Measurements from ENCODE around the gene SH3BP5L. TPM values are rescaled to one million over a fixed set of nuclear protein-coding genes. Genes with fewer than 3 reads are reported as not detected.
"Not testable (repeated sequence)": the region's sequence is repeated elsewhere in the genome, so short reads cannot be mapped to it uniquely, and the experiment has no call there.

Gene SH3BP5L
- total RNA-seq, 1 donor from 2014 or later: 25.1 TPM

DNA sequence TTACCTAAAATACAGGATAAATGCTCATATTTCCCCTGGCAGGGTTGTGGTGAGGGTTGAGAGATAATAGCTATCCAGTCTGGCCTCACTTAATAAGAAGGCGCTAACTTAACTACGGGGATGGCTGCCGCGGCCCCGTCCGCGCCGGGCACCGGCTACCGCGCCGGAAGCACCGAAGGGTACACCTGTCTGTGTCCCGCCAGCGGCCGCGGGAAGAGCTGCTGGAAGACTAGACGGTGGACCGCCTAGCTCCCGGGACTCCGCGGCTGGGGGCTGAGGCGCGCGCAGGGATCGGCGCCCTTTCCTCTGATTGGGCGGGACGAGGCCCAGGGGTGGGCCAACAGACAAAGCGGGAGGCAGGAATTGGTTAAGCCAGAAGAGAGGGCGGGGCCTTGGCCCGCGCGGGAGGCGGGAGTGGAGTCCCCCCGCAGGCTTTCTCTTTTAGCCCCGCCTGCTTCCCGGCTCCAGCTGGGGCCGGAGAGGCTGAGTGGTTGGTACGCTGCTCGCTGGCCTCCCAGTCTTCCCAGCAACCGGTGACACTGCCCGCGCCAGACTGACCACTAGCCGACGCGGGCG is 12.2 kb upstream of the SH3BP5L start, which contains the start of gene ZNF672:
TSS of gene ZNF672 (plus strand) at position 444 of the 576 bp plus-strand sequence. CDS start 9,051 bp downstream, outside the sequence.
- peak; percentile 99 for DNase-seq (ENCODE audit: low spot score)
- intact Hi-C loops (cut with DNase I): loop anchor here (1.0 kb wide), 4 partner anchors 12 to 68 kb away; partner anchors contain the start of genes PGBD2 and ZNF692

GRCh38 chr1:248837045-248837780 is 11.5 kb upstream of the SH3BP5L start:
- no peak for DNase-seq (ENCODE audit: low spot score)
- intact Hi-C loops (cut with DNase I): no loop called here

GRCh38 chr1:248834343-248834940 is 8.7 kb upstream of the SH3BP5L start:
- intact Hi-C loops (cut with DNase I): loop anchor here (2.0 kb wide), 1 partner anchor 40 kb away; no protein-coding TSS in a partner anchor

DNA sequence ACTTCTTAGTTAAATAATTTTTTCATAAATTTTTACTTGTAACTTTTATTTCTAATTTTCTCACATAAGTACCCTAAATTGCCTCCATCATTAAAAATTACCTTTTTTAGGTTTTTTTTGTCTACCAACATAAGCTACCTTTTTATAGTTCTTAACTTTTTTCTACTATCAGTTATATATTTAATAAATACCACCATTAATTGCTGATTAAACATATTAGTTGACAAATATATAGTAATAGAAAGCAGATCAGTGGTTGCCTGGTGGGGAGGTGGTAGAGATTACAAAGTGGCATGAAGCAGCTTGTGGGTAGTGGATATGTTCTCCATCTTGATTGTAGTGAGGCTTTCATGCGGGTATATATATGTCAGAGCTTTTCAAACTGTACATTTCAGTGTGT is 6.1 kb upstream of the SH3BP5L start:
- DNase-seq (ENCODE audit: low spot score): no peak
- intact Hi-C loops (cut with DNase I): no loop called here

More at GRCh38 chr1:248834343-248834940, 8.7 kb upstream of the SH3BP5L start:
- peak; percentile 59 for DNase-seq (ENCODE audit: low spot score)

DNA sequence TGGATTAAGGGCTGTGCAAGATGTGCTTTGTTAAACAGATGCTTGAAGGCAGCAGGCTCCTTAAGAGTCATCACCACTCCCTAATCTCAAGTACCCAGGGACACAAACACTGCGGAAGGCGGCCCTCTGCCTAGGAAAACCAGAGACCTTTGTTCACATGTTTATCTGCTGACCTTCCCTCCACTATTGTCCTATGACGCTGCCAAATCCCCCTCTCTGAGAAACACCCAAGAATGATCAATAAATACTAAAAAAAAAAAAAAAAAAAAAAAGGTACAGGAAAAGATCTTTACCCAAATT is 5.0 kb upstream of the SH3BP5L start:
- intact Hi-C loops (cut with DNase I); DNase-seq (ENCODE audit: low spot score): not testable (repeated sequence)

GRCh38 chr1:248828845-248829244 is 3.1 kb upstream of the SH3BP5L start:
- no peak for DNase-seq (ENCODE audit: low spot score)
- intact Hi-C loops (cut with DNase I): no loop called here

GRCh38 chr1:248825573-248825908 is 174 bp downstream of the SH3BP5L start:
- intact Hi-C loops (cut with DNase I): no loop called here
- DNase-seq (ENCODE audit: low spot score): no peak

DNA sequence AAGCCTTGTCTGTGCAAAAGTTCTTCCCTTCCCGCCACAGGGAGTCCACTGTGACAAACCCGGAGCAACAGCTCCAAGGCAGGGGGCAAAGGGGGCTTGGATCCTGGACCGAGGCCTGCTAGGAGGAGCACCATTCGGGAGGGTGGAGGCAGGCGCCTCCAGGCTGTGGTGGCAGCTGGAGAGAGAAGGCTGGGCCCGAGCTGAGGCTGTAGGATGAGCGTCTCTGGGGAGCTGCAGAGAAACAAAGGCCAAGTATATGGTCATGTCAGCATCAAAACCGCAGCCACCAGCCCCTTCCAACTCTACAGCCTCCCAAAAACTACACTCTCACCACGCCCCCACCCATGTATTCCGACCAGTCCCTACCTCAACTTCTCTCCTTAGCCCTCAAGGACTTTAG is 579 bp downstream of the SH3BP5L start:
- intact Hi-C loops (cut with DNase I): no loop called here
- peak; percentile 58 for DNase-seq (ENCODE audit: low spot score)

DNA sequence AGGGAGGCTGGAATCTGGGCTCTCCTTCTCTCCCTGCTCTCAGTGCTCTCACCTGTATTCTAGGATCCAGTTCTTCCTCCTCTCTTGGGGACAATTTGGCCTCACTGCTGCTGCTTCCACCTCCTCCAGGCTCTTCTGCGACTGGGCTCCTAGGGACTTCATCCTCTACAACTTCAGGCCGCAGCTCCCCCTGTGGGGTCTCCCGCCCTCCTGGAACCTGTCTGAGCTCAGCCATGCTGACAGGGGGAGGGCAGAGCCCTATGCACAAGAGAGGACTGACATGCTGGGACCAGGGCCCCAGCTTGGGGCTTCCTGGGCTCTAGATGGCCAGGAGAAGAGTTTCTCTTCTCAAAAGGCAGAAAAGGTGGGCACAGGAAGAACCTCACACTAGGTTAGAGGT is 1.0 kb downstream of the SH3BP5L start:
- no peak for DNase-seq (ENCODE audit: low spot score)
- intact Hi-C loops (cut with DNase I): no loop called here

DNA sequence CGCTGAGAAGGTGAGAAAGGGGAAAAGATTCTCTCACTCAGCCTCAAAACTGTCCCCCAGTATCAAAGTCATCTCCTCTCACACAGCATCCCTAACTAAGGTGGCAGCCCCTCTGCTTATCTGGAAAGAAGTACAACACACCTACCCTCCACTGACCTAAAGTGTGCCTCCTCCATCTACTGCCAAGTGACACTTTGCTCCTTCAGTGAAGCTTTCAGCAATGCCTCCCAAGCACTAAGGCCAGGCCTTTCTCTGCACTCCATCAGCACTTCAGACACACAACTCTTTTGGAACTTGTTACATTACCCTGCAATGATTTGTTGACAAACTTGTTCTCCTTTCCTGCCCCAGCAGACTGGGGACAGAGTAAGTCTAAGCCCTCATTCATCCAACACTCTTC is 1.4 kb downstream of the SH3BP5L start:
- peak; percentile 47 for DNase-seq (ENCODE audit: low spot score)
- intact Hi-C loops (cut with DNase I): no loop called here

GRCh38 chr1:248823517-248824001 is 2.2 kb downstream of the SH3BP5L start:
- intact Hi-C loops (cut with DNase I): no loop called here

DNA sequence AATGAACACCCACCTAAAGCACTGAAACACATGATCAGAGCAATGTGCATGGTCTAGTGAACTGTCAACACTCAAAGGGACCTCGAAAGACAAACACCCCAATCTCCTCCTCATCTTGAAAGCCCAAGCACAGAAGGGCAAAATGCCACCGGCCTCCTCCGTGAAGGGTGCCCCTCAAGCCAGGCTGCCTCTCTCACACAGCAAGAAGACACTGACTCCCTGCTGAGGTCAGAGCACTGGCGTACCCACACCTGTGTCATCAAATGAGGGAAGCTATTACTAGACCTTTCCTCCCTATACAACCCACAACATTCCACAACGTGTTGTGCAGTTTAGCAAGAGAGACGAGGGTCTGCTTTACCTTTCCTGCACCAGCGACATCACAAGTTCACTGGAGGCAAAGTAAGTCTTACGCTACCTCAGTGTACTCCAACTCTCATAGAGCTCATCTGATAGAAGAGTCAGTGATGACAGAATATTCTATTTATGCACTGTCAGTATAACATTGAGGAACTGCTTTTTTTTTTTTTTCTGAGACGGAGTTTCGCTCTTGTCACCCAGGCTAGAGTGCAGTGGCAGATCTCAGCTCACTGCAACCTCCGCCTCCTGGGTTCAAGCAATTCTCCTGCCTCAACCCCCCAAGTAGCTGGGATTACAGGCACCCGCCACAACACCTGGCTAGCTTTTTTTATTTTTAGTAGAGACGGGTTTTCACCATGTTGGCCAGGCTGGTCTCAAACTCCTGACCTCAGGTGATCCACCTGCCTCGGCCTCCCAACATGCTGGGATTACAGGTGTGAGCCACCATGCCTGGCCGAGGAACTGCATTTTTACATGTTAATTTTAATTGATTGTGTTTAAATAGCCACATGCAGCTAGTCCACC is 3.3 kb downstream of the SH3BP5L start:
- DNase-seq (ENCODE audit: low spot score): peak; percentile 67
- intact Hi-C loops (cut with DNase I): no loop called here

More at GRCh38 chr1:248823517-248824001, 2.2 kb downstream of the SH3BP5L start:
- DNase-seq (ENCODE audit: low spot score): no peak

DNA sequence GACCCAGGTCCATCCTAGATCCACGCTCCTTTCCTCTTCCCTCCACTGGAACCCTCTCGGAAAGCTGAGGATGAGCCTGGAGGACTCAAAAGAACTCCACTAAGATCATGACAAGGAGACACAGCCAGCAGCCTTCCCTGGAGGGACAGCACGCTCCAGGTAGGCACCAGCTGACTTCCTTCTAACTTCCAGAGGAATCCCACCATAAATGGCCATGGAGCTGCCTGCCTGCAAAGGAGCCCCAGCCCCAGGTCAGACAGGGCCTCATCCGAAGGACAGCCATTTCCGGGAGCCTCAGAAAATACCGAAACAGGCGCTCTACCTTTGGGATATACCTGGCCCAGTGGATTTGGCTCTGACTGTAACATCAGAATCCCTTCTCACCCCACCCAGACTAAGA is 4.1 kb downstream of the SH3BP5L start:
- intact Hi-C loops (cut with DNase I): no loop called here
- peak; percentile 71 for DNase-seq (ENCODE audit: low spot score)

- intact Hi-C loops (cut with DNase I): no loop called here
- DNase-seq (ENCODE audit: low spot score): peak; percentile 72
Observed at GRCh38 chr1:248821101-248821500, 4.6 kb downstream of the SH3BP5L start.

GRCh38 chr1:248820041-248820585 is 5.6 kb downstream of the SH3BP5L start:
- intact Hi-C loops (cut with DNase I): no loop called here
- no peak for DNase-seq (ENCODE audit: low spot score)

DNA sequence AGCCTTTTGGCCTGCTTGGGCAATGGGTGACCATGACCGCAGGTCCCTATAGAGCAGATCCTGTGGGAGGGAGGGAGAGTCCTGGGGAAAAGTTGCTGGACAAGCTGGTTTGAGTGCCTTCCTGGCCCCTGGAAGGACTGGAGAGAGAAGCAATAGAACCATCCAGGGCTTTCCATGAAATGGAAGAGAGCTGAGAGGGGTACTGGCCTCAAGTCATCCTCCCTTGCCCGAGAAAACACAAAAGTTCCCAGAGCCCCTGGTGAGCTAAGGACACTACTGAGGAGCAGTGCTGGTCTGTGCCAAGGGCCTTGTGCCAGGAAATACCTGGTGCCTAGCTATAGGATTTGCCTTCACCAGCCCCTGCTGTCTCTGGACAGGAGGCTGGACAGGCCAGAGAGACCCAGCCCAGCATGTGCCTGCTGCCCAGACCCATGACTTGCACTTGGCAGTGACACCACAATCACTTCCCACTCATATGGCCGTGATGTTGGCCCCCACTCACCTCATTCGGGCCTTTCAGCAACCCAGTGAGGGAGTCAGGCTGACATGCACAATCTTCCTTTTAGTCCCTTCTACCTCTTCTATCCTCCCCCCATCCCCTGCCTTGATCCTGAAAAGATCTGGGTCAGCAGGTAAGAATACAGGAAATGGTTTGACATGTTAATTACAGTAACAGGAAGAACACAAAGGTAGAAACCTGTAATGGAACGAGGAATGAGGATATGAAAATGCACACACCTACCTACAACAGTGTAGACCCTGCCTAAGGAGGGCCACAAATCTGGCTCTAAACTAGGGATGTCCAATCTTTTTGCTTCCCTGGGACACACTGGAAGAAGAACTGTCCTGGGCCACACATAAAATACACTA is 7.0 kb downstream of the SH3BP5L start:
- peak; percentile 83 for DNase-seq (ENCODE audit: low spot score)
- intact Hi-C loops (cut with DNase I): no loop called here

DNA sequence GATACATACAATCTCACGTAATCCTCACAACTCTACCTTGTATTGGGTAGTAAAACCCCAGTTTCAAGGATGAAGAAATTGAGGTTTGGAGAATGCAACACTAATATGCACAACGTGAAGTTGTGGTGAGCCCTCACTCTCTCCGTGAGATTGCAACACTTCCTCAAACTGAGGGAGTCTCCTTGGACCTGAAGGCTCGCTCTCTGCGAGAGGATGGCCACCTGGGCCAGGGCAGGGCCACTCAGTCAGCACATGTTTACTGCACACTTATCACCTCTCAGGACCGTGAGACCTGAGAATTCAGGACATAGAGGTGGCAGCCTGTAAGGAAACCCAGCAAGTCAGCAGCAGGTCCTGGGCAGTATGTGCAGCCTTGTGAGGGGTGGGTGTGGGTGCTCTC is 8.7 kb downstream of the SH3BP5L start:
- intact Hi-C loops (cut with DNase I): no loop called here
- DNase-seq (ENCODE audit: low spot score): peak; percentile 86

- intact Hi-C loops (cut with DNase I): no loop called here
- DNase-seq (ENCODE audit: low spot score): peak; percentile 68
Observed at GRCh38 chr1:248816042-248816851, 9.5 kb downstream of the SH3BP5L start.

Data from cardiac septum (tissue), 1 donor.